Middle frontal gyrus (tissue), 1 donor: Measurements from ENCODE around the gene MYO18B.

ENCODE experiments used
- DNase-seq: peaks from one replicate; pipeline ENCODE4 v3.0.0-alpha.2; 2015; ENCODE audit warnings: low spot score; ENCODE audit errors: extremely low spot score

Gene MYO18B

GRCh38 chr22:25714070-25714469, 27.9 kb upstream of the MYO18B start:
- no peak for DNase-seq

GRCh38 chr22:25714739-25715138, 27.2 kb upstream of the MYO18B start:
- DNase-seq = no peak

GRCh38 chr22:25716637-25717036, 25.4 kb upstream of the MYO18B start:
- DNase-seq = no peak

GRCh38 chr22:25718135-25718840, 23.7 kb upstream of the MYO18B start:
- DNase-seq = no peak

GRCh38 chr22:25722223-25722622, 19.8 kb upstream of the MYO18B start:
- DNase-seq = no peak

- no peak for DNase-seq
These were observed 19.4 kb upstream of the MYO18B start for GRCh38 chr22:25722626-25723025.

GRCh38 chr22:25726241-25726640, 15.7 kb upstream of the MYO18B start:
- no peak for DNase-seq

GRCh38 chr22:25728071-25728470, 13.9 kb upstream of the MYO18B start:
- DNase-seq = no peak

- no peak for DNase-seq
These were observed 12.7 kb upstream of the MYO18B start for GRCh38 chr22:25729016-25729995.

- no peak for DNase-seq
These were observed 6.3 kb upstream of the MYO18B start for GRCh38 chr22:25735650-25736049.

- DNase-seq = no peak
These were observed 5.5 kb upstream of the MYO18B start for GRCh38 chr22:25736378-25737011.

- no peak for DNase-seq
These were observed 2.2 kb upstream of the MYO18B start for GRCh38 chr22:25739659-25740344.

- DNase-seq = no peak
These were observed 1.1 kb downstream of the MYO18B start for GRCh38 chr22:25742918-25743708.

- no peak for DNase-seq
These were observed 2.7 kb downstream of the MYO18B start for GRCh38 chr22:25744694-25745093.

GRCh38 chr22:25745341-25746011, 3.5 kb downstream of the MYO18B start:
- DNase-seq = no peak

GRCh38 chr22:25746012-25746373, 4.0 kb downstream of the MYO18B start:
- no peak for DNase-seq

- DNase-seq = no peak
These were observed 5.4 kb downstream of the MYO18B start for GRCh38 chr22:25747245-25747944.

- DNase-seq = no peak
These were observed 6.2 kb downstream of the MYO18B start for GRCh38 chr22:25748140-25748539.

- no peak for DNase-seq
These were observed 6.7 kb downstream of the MYO18B start for GRCh38 chr22:25748704-25749103.
